B cell (primary cell): ENCODE measurements around the gene NEK11. TPM values are rescaled to one million over a fixed set of nuclear protein-coding genes. Genes with fewer than 3 reads are reported as not detected.

Source experiments
- ATAC-seq: fragments of 200-7000 bp; cut with Tn5 transposase; one replicate; pipeline ENCODE4 v1.10.0; 2021; ENCODE audit warnings: low read depth, mild to moderate bottlenecking, moderate number of reproducible peaks, moderate library complexity
- CTCF ChIA-PET: fragments of 350-600 bp; sonication (Branson Sonifier 250); formaldehyde crosslinking; loops from one replicate; lab custom pipeline; 2021; ENCODE audit warnings: antibody characterized with exemption, inconsistent platforms; lab: Charles Lee
- POLR2A ChIA-PET: fragments of 350-600 bp; sonication (Branson Sonifier 250); formaldehyde crosslinking; loops from one replicate; lab custom pipeline; 2021; ENCODE audit warnings: antibody characterized with exemption; lab: Charles Lee
- DNase-seq: peaks from one replicate; pipeline ENCODE4 v3.0.0; 2013
- H2AFZ ChIP-seq: 2 replicates; pipeline ENCODE4 v1.6.1; 2012; ENCODE audit warnings: mild to moderate bottlenecking, low read depth, low read length; ENCODE audit not compliant: insufficient read depth, poor library complexity, severe bottlenecking
- H3K27ac ChIP-seq, 2 donors: 1 replicate in 1 of 2; 2 replicates in 1 of 2; pipeline ENCODE4 v1.5.1; 2012 to 2013; ENCODE audit warnings: low read length in 2 of 2, mild to moderate bottlenecking in 2 of 2, moderate library complexity in 1 of 2
- H3K27me3 ChIP-seq, 4 experiments: fragments of 200-600 bp in 1 of 4; sonication (generic) in 1 of 4; replicated peaks in 1 of 4; 1 replicate in 2 of 4; 2 replicates in 2 of 4; pipeline versions ENCODE4 v1.6.1 to v1.7.0; 2013 to 2016; ENCODE audit warnings: low read length in 3 of 4, mild to moderate bottlenecking in 2 of 4, mixed read lengths in 1 of 4, moderate library complexity in 1 of 4; ENCODE audit not compliant: insufficient read depth in 4 of 4, control insufficient read depth in 3 of 4; ENCODE audit errors: control extremely low read depth in 1 of 4
- H3K36me3 ChIP-seq, 2 experiments: replicated peaks in 1 of 2; 1 replicate in 1 of 2; 2 replicates in 1 of 2; pipeline versions ENCODE4 v1.6.1 to v1.7.1; 2013; ENCODE audit warnings: low read length in 1 of 2; ENCODE audit not compliant: insufficient read depth in 2 of 2, control insufficient read depth in 1 of 2; ENCODE audit errors: control extremely low read depth in 1 of 2, extremely low read depth in 1 of 2
- H3K4me1 ChIP-seq, 2 donors: fragments of 200-600 bp in 1 of 2; sonication (generic) in 1 of 2; 1 replicate in 1 of 2; 2 replicates in 1 of 2; pipeline versions ENCODE4 v1.5.1 to v1.6.1; 2013 to 2017; ENCODE audit warnings: low read length in 2 of 2; ENCODE audit not compliant: control insufficient read depth in 2 of 2, insufficient read depth in 2 of 2
- H3K4me2 ChIP-seq: replicated peaks from 2 replicates; pipeline ENCODE3; 2012; ENCODE audit warnings: mild to moderate bottlenecking, low read depth, low read length; ENCODE audit not compliant: poor library complexity, severe bottlenecking
- H3K4me3 ChIP-seq, 5 experiments: fragments of 200-600 bp in 1 of 5; sonication (generic) in 1 of 5; 1 replicate in 3 of 5; 2 replicates in 2 of 5; pipeline versions ENCODE4 v1.5.1 to v1.7.0; 2011 to 2016; ENCODE audit warnings: low read length in 4 of 5, mild to moderate bottlenecking in 4 of 5, low read depth in 2 of 5, control low read depth in 1 of 5, moderate library complexity in 1 of 5; ENCODE audit not compliant: insufficient read depth in 1 of 5; ENCODE audit errors: control extremely low read depth in 1 of 5, extremely low read depth in 1 of 5
- H3K79me2 ChIP-seq: fragments of 200-600 bp; sonication (generic); one replicate; pipeline ENCODE4 v1.6.0; 2016; ENCODE audit warnings: low read length; ENCODE audit not compliant: control insufficient read depth, insufficient read depth
- H3K9ac ChIP-seq: fragments of 200-600 bp; sonication (generic); 2 replicates; pipeline ENCODE4 v1.6.1; 2017; ENCODE audit warnings: mild to moderate bottlenecking, low read length, moderate library complexity
- H3K9me3 ChIP-seq, 3 donors: one replicate each; pipeline versions ENCODE4 v1.6.1 to v1.7.1; 2013; ENCODE audit warnings: low read length in 2 of 3; ENCODE audit not compliant: control insufficient read depth in 2 of 3, insufficient read depth in 1 of 3; ENCODE audit errors: control extremely low read depth in 1 of 3
- H4K20me1 ChIP-seq: 2 replicates; pipeline ENCODE4 v1.6.0; 2012; ENCODE audit warnings: mild to moderate bottlenecking, low read length; ENCODE audit not compliant: insufficient read depth, control insufficient read depth, poor library complexity, severe bottlenecking
- H3K27ac Mint-ChIP-seq: one replicate; pipeline ENCODE4 v1.8.0; 2021; ENCODE audit warnings: mixed read lengths
- H3K27me3 Mint-ChIP-seq: one replicate; pipeline ENCODE4 v1.8.0; 2021; ENCODE audit warnings: mixed read lengths
- H3K4me1 Mint-ChIP-seq: one replicate; pipeline ENCODE4 v1.8.0; 2021; ENCODE audit warnings: mixed read lengths
- H3K4me3 Mint-ChIP-seq: one replicate; pipeline ENCODE4 v1.8.0; 2021; ENCODE audit warnings: mixed read lengths
- H3K9me3 Mint-ChIP-seq: one replicate; pipeline ENCODE4 v1.8.0; 2022; ENCODE audit warnings: mixed read lengths; ENCODE audit not compliant: insufficient read depth
- EZH2 ChIP-seq: IDR thresholded peaks from 2 replicates; pipeline ENCODE4 v1.6.1; 2012; ENCODE audit warnings: borderline replicate concordance, low read depth, mild to moderate bottlenecking, moderate library complexity, low read length; ENCODE audit not compliant: insufficient read depth, poor library complexity, severe bottlenecking
- WGBS: methylation state at CpG from one replicate; pipeline ENCODE4 v1.1.5; 2013; ENCODE audit warnings: missing lambda C conversion rate; ENCODE audit not compliant: insufficient coverage; 5-methylcytosine and 5-hydroxymethylcytosine counted together
- intact Hi-C: fragments of 100-400 bp; cut with micrococcal nuclease; formaldehyde crosslinking; loops from one replicate; pipeline ENCODE4 v1.10.0; 2022
- polyA plus RNA-seq: library from polyadenylated mRNA; depleted of rRNA; stranded (reverse); fragments of >200 nt; gene quantifications from 2 replicates; pipeline ENCODE4 v1.2.3, GENCODE V29; 2012
- total RNA-seq, 2 donors: library from RNA; stranded (reverse); fragments of 120-200 nt in 1 of 2; gene quantifications; 1 replicate in 1 of 2; 2 replicates in 1 of 2; pipeline versions ENCODE4 v1.2.3 to v1.2.4, GENCODE V29; 2013 to 2022
- TF ChIP-seq, protein P1 (sequence below): fragments of 200-600 bp; IDR thresholded peaks from one replicate; pipeline ENCODE4 v1.8.0; 2022; ENCODE audit warnings: antibody characterized with exemption, mild to moderate bottlenecking

Gene NEK11
- total and polyA plus RNA-seq, 2 donors (not counting 1 experiment from before 2014, with no cell fraction given) = 1.00 to 7.7 TPM

DNA sequence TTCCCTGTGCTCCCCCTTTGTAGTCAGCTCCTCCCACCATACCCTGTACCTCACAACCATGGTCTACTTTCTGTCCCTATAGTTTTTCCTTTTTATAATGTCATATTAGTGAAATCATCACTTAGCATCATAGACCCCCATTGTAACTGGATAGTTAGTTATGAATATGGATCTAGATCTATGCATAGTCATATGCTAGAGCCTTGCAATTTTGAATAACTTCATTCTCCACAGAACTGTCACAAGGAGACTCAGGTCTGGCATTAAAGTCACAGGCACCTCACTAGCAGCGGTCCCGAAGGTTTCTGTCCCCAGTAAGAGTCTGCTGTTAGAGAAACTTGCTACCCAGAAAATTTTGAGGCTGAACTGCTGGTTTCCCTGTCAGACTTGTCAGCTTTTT is 252.9 kb downstream of the NEK11 start:
- Histone ChIP-seq H3K4me3 (no peak overlapping the region), H3K4me2 (no peak overlapping the region), H3K79me2 (no peaks in the 10 kb centered on the region), H3K9me3 (no peaks in the 10 kb centered on the region), H3K9ac (no peak overlapping the region), H3K27me3 (no peaks in the 10 kb centered on the region), H2AFZ (no peak overlapping the region), H3K4me1 (no peaks in the 10 kb centered on the region), H3K27ac (no peak overlapping the region), H3K36me3 (no peaks in the 10 kb centered on the region), H4K20me1 (no peaks in the 10 kb centered on the region)
- no peak for ATAC-seq
- WGBS = 94% methylated on average over 2 of the region's 2 CpGs
- Mint-ChIP-seq H3K4me3 (no peak overlapping the region), H3K4me1 (no peaks in the 10 kb centered on the region), H3K27me3 (peaks cover 8% of the 10 kb centered on the region), H3K9me3 (no peaks in the 10 kb centered on the region), H3K27ac (no peak overlapping the region)
- intact Hi-C loops = no loop called here
- CTCF ChIA-PET = no interaction called here
- TF ChIP-seq EZH2 = no peak
- TF ChIP-seq, protein P1, sequence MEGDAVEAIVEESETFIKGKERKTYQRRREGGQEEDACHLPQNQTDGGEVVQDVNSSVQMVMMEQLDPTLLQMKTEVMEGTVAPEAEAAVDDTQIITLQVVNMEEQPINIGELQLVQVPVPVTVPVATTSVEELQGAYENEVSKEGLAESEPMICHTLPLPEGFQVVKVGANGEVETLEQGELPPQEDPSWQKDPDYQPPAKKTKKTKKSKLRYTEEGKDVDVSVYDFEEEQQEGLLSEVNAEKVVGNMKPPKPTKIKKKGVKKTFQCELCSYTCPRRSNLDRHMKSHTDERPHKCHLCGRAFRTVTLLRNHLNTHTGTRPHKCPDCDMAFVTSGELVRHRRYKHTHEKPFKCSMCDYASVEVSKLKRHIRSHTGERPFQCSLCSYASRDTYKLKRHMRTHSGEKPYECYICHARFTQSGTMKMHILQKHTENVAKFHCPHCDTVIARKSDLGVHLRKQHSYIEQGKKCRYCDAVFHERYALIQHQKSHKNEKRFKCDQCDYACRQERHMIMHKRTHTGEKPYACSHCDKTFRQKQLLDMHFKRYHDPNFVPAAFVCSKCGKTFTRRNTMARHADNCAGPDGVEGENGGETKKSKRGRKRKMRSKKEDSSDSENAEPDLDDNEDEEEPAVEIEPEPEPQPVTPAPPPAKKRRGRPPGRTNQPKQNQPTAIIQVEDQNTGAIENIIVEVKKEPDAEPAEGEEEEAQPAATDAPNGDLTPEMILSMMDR = no peak
- no peak for DNase-seq
- POLR2A ChIA-PET = no interaction called here

DNA sequence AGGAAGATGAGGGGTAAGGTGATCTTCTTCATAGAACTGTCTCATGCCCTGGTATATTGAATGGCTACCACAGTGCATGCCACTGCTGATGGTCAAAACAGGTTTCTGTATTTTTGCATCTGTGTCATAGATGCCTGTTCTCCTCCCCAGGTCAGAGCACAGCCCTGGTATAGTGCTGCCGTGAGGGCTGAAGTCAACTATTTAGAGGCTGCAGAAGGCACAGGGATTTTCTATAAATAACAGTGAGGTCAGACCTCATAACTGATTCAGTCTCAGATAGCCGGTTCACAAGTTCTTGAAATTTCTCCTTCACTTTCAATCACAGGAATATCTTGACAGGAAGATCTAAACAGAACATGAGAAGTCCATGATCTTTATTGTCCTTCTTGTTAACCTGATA is 255.7 kb downstream of the NEK11 start:
- Histone ChIP-seq H4K20me1 (no peaks in the 10 kb centered on the region), H3K4me2 (no peak overlapping the region), H3K27me3 (no peaks in the 10 kb centered on the region), H3K9ac (no peak overlapping the region), H3K9me3 (no peaks in the 10 kb centered on the region), H3K36me3 (no peaks in the 10 kb centered on the region), H3K4me3 (no peak overlapping the region), H3K4me1 (no peaks in the 10 kb centered on the region), H3K79me2 (no peaks in the 10 kb centered on the region), H2AFZ (no peak overlapping the region), H3K27ac (no peak overlapping the region)
- WGBS = 100% methylated on average over 1 of the region's 2 CpGs
- DNase-seq (no peak), ATAC-seq (no peak)
- no peak overlapping the region for H3K4me3 Mint-ChIP-seq
- H3K27ac Mint-ChIP-seq = no peak overlapping the region
- ChIA-PET CTCF (no interaction called here), POLR2A (no interaction called here)
- intact Hi-C loops = no loop called here
- H3K9me3 Mint-ChIP-seq = no peaks in the 10 kb centered on the region
- no peaks in the 10 kb centered on the region for H3K4me1 Mint-ChIP-seq
- peaks cover 8% of the 10 kb centered on the region for H3K27me3 Mint-ChIP-seq
- TF ChIP-seq EZH2 = no peak
- TF ChIP-seq, protein P1 = no peak
